Liver (tissue), 9 donors: ENCODE measurements around the gene KCNIP4. TPM values are rescaled to one million over a fixed set of nuclear protein-coding genes. Genes with fewer than 3 reads are reported as not detected.

ENCODE experiments used
- DNase-seq: peaks from one replicate; pipeline ENCODE4 v3.0.0-alpha.2; 2017; ENCODE audit warnings: low spot score
- H3K27ac ChIP-seq, 2 donors: one replicate each; pipeline ENCODE4 v1.7.0; 2013; ENCODE audit warnings: inconsistent platforms in 2 of 2, low read length in 2 of 2, control low read depth in 1 of 2, low read depth in 1 of 2, mild to moderate bottlenecking in 1 of 2
- H3K27me3 ChIP-seq, 4 donors: one replicate each; pipeline versions ENCODE4 v1.6.1 to v1.7.0; 2013; ENCODE audit warnings: low read length in 3 of 4, inconsistent platforms in 1 of 4, mild to moderate bottlenecking in 1 of 4, moderate library complexity in 1 of 4; ENCODE audit not compliant: control insufficient read depth in 4 of 4, insufficient read depth in 4 of 4
- H3K36me3 ChIP-seq, 4 donors: one replicate each; pipeline versions ENCODE4 v1.6.1 to v1.7.0; 2013; ENCODE audit warnings: low read length in 3 of 4, mild to moderate bottlenecking in 3 of 4, low read depth in 1 of 4, moderate library complexity in 1 of 4; ENCODE audit not compliant: control insufficient read depth in 4 of 4, insufficient read depth in 3 of 4
- H3K4me1 ChIP-seq, 4 donors: one replicate each; pipeline versions ENCODE4 v1.6.1 to v1.7.0; 2013; ENCODE audit warnings: low read length in 3 of 4, mild to moderate bottlenecking in 3 of 4, moderate library complexity in 1 of 4; ENCODE audit not compliant: control insufficient read depth in 4 of 4, insufficient read depth in 4 of 4
- H3K4me3 ChIP-seq, 3 donors: one replicate each; pipeline versions ENCODE4 v1.6.1 to v1.7.0; 2013; ENCODE audit warnings: low read length in 3 of 3, control low read depth in 1 of 3, low read depth in 1 of 3, mild to moderate bottlenecking in 1 of 3
- H3K9ac ChIP-seq, 2 donors: one replicate each; pipeline ENCODE4 v1.7.0; 2013; ENCODE audit warnings: low read length in 2 of 2, mild to moderate bottlenecking in 2 of 2, moderate library complexity in 2 of 2, control low read depth in 1 of 2, low read depth in 1 of 2
- H3K9me3 ChIP-seq, 4 donors: one replicate each; pipeline versions ENCODE4 v1.6.1 to v1.7.0; 2013; ENCODE audit warnings: low read length in 3 of 4; ENCODE audit not compliant: control insufficient read depth in 4 of 4
- FOXA1 ChIP-seq: IDR thresholded peaks from 2 replicates; pipeline ENCODE4 v1.6.1; 2016; ENCODE audit warnings: antibody characterized with exemption
- FOXA2 ChIP-seq: IDR thresholded peaks from 2 replicates; pipeline ENCODE4 v1.6.1; 2016; ENCODE audit warnings: antibody characterized with exemption
- GABPA ChIP-seq, 2 donors: IDR thresholded peaks in 1 of 2; conservative IDR thresholded peaks in 1 of 2; 2 replicates each; pipeline ENCODE4 v1.6.1; 2016; ENCODE audit warnings: antibody characterized with exemption in 2 of 2, mild to moderate bottlenecking in 1 of 2, moderate library complexity in 1 of 2
- HNF4A ChIP-seq, 2 donors: conservative IDR thresholded peaks; 2 replicates each; pipeline ENCODE4 v1.6.1; 2016; ENCODE audit warnings: antibody characterized with exemption in 2 of 2, mild to moderate bottlenecking in 2 of 2
- HNF4G ChIP-seq: IDR thresholded peaks from 2 replicates; pipeline ENCODE4 v1.6.1; 2016; ENCODE audit warnings: antibody characterized with exemption
- JUND ChIP-seq, 2 donors: IDR thresholded peaks; 2 replicates each; pipeline ENCODE4 v1.6.1; 2016; ENCODE audit warnings: antibody characterized with exemption in 2 of 2
- NR2F2 ChIP-seq: IDR thresholded peaks from 2 replicates; pipeline ENCODE4 v1.6.1; 2016; ENCODE audit warnings: antibody characterized with exemption
- RAD21 ChIP-seq, 2 donors: IDR thresholded peaks; 2 replicates each; pipeline ENCODE4 v1.6.1; 2016; ENCODE audit warnings: antibody characterized with exemption in 2 of 2, mild to moderate bottlenecking in 2 of 2
- RXRA ChIP-seq, 2 donors: IDR thresholded peaks; 2 replicates each; pipeline ENCODE4 v1.6.1; 2017 to 2018; ENCODE audit warnings: antibody characterized with exemption in 2 of 2, mild to moderate bottlenecking in 1 of 2
- TAF1 ChIP-seq: conservative IDR thresholded peaks from 2 replicates; pipeline ENCODE4 v1.6.1; 2016; ENCODE audit warnings: antibody characterized with exemption, mild to moderate bottlenecking
- YY1 ChIP-seq: IDR thresholded peaks from 2 replicates; pipeline ENCODE4 v1.6.1; 2016; ENCODE audit warnings: antibody characterized with exemption, mild to moderate bottlenecking
- WGBS: extraction: QIAGEN DNeasy Blood & Tissue Kit; methylation state at CpG from one replicate; pipeline ENCODE4 v1.1.7; 2013; 5-methylcytosine and 5-hydroxymethylcytosine counted together
- polyA plus RNA-seq, 2 donors: library from polyadenylated mRNA; stranded (reverse) in 1 of 2; unstranded in 1 of 2; fragments of 200-250 nt in 1 of 2; fragments of >200 nt in 1 of 2; fragmentation: Nextera tagmentation in 1 of 2; extraction: Ambion mirVana in 1 of 2; gene quantifications; one replicate each; pipeline versions ENCODE4 v1.2.1 to v1.2.3, GENCODE V29; 2013 to 2015
- total RNA-seq, 2 donors: library from RNA; depleted of rRNA; stranded (reverse); fragments of >200 nt; gene quantifications; one replicate each; pipeline ENCODE4 v1.2.3, GENCODE V29; 2014
- TF ChIP-seq, protein P1 (sequence below): IDR thresholded peaks from 2 replicates; pipeline ENCODE4 v1.6.1; 2016; ENCODE audit warnings: antibody characterized with exemption
- TF ChIP-seq, protein P2 (sequence below): IDR thresholded peaks from 2 replicates; pipeline ENCODE4 v1.6.1; 2016; ENCODE audit warnings: antibody characterized with exemption
- TF ChIP-seq, protein P3 (sequence below): IDR thresholded peaks from 2 replicates; pipeline ENCODE4 v1.6.1; 2016; ENCODE audit warnings: antibody characterized with exemption
- TF ChIP-seq, protein P4 (sequence below): fragments of 150-350 bp; IDR thresholded peaks from 2 replicates; pipeline ENCODE4 v1.5.1; 2017; ENCODE audit warnings: improper control_type of control experiment, low read depth, low read length; ENCODE audit not compliant: missing input control
- TF ChIP-seq, protein P5 (sequence below): IDR thresholded peaks from 2 replicates; pipeline ENCODE4 v1.6.1; 2016; ENCODE audit warnings: antibody characterized with exemption, mild to moderate bottlenecking
- donor health status: healthy.
- donor health status: healthy.
- donor health status: healthy.
- donor health status: healthy.
- donor health status: healthy.

The KCNIP4 gene
- total and polyA plus RNA-seq, 4 donors: 0.08 to 0.14 TPM; not detected in 2

DNA sequence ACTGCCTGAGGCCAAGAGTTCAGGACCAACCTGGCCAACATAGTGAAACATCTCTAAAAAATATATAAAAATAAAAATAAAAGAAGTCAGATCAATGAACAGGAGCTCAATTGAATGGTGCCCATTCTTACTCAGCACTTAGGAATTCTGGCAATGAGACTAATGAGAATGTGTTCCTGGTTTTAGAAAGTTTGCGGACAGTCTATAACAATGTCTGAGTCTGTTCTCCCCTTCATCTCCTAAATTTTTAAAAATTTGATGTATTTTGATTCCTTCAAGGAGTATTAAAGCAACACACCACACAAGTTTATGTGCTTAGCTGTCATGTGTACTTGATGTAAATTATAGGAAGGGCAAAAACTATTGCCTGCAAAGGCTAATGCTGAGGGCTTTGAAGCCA, 30.6 kb upstream of the KCNIP4 start:
- H3K27ac ChIP-seq: no peak overlapping the region
- H3K9me3 ChIP-seq: peaks cover 0 to 1% (median 0%) of the 10 kb centered on the region in 4 donors
- H3K27me3 ChIP-seq: no peaks in the 10 kb centered on the region
- 84% methylated on average over 1 of the region's 1 CpG for WGBS
- no peak overlapping the region for H3K4me3 ChIP-seq
- H3K4me1 ChIP-seq: no peaks in the 10 kb centered on the region
- no peaks in the 10 kb centered on the region for H3K36me3 ChIP-seq
- DNase-seq: no peak
- TF ChIP-seq, protein P1, sequence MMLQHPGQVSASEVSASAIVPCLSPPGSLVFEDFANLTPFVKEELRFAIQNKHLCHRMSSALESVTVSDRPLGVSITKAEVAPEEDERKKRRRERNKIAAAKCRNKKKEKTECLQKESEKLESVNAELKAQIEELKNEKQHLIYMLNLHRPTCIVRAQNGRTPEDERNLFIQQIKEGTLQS: no peak
- TF ChIP-seq RXRA (IDR thresholded peaks at IDR 0.05) (no peak), GABPA (IDR thresholded peaks at IDR 0.05 in 1 of 2, conservative IDR thresholded peaks at IDR 0.05 in 1 of 2) (no peak), RAD21 (IDR thresholded peaks at IDR 0.05) (no peak), FOXA2 (no peak), HNF4G (no peak), NR2F2 (no peak), TAF1 (no peak), HNF4A (conservative IDR thresholded peaks at IDR 0.05) (no peak), JUND (IDR thresholded peaks at IDR 0.05) (no peak), YY1 (no peak), FOXA1 (no peak)
- TF ChIP-seq, protein P2, sequence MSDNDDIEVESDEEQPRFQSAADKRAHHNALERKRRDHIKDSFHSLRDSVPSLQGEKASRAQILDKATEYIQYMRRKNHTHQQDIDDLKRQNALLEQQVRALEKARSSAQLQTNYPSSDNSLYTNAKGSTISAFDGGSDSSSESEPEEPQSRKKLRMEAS: no peak
- TF ChIP-seq, protein P3, sequence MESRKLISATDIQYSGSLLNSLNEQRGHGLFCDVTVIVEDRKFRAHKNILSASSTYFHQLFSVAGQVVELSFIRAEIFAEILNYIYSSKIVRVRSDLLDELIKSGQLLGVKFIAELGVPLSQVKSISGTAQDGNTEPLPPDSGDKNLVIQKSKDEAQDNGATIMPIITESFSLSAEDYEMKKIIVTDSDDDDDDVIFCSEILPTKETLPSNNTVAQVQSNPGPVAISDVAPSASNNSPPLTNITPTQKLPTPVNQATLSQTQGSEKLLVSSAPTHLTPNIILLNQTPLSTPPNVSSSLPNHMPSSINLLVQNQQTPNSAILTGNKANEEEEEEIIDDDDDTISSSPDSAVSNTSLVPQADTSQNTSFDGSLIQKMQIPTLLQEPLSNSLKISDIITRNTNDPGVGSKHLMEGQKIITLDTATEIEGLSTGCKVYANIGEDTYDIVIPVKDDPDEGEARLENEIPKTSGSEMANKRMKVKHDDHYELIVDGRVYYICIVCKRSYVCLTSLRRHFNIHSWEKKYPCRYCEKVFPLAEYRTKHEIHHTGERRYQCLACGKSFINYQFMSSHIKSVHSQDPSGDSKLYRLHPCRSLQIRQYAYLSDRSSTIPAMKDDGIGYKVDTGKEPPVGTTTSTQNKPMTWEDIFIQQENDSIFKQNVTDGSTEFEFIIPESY: no peak
- TF ChIP-seq, protein P4, sequence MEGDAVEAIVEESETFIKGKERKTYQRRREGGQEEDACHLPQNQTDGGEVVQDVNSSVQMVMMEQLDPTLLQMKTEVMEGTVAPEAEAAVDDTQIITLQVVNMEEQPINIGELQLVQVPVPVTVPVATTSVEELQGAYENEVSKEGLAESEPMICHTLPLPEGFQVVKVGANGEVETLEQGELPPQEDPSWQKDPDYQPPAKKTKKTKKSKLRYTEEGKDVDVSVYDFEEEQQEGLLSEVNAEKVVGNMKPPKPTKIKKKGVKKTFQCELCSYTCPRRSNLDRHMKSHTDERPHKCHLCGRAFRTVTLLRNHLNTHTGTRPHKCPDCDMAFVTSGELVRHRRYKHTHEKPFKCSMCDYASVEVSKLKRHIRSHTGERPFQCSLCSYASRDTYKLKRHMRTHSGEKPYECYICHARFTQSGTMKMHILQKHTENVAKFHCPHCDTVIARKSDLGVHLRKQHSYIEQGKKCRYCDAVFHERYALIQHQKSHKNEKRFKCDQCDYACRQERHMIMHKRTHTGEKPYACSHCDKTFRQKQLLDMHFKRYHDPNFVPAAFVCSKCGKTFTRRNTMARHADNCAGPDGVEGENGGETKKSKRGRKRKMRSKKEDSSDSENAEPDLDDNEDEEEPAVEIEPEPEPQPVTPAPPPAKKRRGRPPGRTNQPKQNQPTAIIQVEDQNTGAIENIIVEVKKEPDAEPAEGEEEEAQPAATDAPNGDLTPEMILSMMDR: no peak
- no peak overlapping the region for H3K9ac ChIP-seq

DNA sequence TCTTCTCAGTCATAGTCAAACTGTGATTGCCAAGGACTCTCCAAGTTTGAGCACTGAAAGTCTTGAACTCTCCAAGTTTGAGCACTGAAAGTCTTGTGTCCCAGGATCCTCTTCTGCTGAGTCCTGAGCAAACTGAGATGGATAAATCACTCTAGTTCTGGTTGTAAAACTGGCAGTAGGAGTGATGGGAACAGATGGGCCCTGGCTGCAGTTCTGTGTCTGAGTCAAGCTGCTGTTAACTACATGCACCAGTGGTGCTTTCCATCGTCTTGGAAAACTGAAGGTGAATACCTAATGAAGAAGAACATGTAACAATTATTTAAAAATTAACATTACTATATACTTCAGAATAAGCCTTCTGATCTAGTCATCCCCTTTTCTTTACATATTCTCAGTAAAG, 27.6 kb upstream of the KCNIP4 start:
- Histone ChIP-seq H3K4me3 (no peak overlapping the region), H3K9me3 (peaks cover 0 to 1% (median 0%) of the 10 kb centered on the region in 4 donors), H3K36me3 (no peaks in the 10 kb centered on the region), H3K9ac (no peak overlapping the region), H3K27ac (no peak overlapping the region), H3K27me3 (no peaks in the 10 kb centered on the region), H3K4me1 (no peaks in the 10 kb centered on the region)
- DNase-seq: no peak
- WGBS: 55% methylated on average over 1 of the region's 1 CpG
- TF ChIP-seq GABPA (IDR thresholded peaks at IDR 0.05 in 1 of 2, conservative IDR thresholded peaks at IDR 0.05 in 1 of 2) (no peak), RAD21 (IDR thresholded peaks at IDR 0.05) (no peak)

DNA sequence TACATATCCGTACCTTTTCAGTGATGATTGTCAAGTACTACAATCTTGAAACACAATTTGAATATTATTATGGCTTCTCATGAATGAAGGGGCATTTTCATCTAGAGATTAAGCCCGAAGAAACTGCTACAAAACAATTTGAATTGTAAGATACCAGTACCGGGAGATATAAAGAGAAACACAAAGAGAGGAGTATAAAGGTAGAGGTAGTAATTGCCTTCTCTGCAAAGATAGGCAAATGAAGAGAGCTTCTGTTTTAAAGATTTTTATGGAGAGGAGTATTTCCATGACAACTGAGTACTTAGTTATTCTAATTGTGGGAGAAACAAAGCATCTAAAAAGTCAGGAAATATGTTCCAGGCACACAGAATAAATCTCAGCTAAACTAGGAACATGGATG, 25.3 kb upstream of the KCNIP4 start:
- no peak for DNase-seq
- Histone ChIP-seq H3K4me3 (no peak overlapping the region), H3K36me3 (no peaks in the 10 kb centered on the region), H3K9ac (no peak overlapping the region), H3K27me3 (no peaks in the 10 kb centered on the region), H3K4me1 (no peaks in the 10 kb centered on the region), H3K27ac (no peak overlapping the region), H3K9me3 (no peaks in the 10 kb centered on the region)
- TF ChIP-seq, protein P5, sequence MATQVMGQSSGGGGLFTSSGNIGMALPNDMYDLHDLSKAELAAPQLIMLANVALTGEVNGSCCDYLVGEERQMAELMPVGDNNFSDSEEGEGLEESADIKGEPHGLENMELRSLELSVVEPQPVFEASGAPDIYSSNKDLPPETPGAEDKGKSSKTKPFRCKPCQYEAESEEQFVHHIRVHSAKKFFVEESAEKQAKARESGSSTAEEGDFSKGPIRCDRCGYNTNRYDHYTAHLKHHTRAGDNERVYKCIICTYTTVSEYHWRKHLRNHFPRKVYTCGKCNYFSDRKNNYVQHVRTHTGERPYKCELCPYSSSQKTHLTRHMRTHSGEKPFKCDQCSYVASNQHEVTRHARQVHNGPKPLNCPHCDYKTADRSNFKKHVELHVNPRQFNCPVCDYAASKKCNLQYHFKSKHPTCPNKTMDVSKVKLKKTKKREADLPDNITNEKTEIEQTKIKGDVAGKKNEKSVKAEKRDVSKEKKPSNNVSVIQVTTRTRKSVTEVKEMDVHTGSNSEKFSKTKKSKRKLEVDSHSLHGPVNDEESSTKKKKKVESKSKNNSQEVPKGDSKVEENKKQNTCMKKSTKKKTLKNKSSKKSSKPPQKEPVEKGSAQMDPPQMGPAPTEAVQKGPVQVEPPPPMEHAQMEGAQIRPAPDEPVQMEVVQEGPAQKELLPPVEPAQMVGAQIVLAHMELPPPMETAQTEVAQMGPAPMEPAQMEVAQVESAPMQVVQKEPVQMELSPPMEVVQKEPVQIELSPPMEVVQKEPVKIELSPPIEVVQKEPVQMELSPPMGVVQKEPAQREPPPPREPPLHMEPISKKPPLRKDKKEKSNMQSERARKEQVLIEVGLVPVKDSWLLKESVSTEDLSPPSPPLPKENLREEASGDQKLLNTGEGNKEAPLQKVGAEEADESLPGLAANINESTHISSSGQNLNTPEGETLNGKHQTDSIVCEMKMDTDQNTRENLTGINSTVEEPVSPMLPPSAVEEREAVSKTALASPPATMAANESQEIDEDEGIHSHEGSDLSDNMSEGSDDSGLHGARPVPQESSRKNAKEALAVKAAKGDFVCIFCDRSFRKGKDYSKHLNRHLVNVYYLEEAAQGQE: no peak
- TF ChIP-seq YY1 (no peak), FOXA1 (no peak)
- TF ChIP-seq, protein P1: no peak
- TF ChIP-seq, protein P2: no peak
- 60% methylated on average over 3 of the region's 3 CpGs for WGBS
